ENCODE measurements around the gene APAF1.

GRCh38 chr12:98741556-98742265 is 96.6 kb downstream of the APAF1 start:
- no peak for TF ChIP-seq NFIC (IDR thresholded peaks at IDR 0.05)
- no peak for TF ChIP-seq YY1 (IDR thresholded peaks at IDR 0.05; ENCODE audit: low read depth)
- TF ChIP-seq MAX (IDR thresholded peaks at IDR 0.05) = no peak
- TF ChIP-seq TAF1 (IDR thresholded peaks at IDR 0.05; ENCODE audit: low read depth) = no peak
- TF ChIP-seq FOXM1 (IDR thresholded peaks at IDR 0.05; ENCODE audit: borderline replicate concordance, low read depth) = no peak
- TF ChIP-seq CEBPB (IDR thresholded peaks at IDR 0.05) = no peak
- TF ChIP-seq TCF12 (IDR thresholded peaks at IDR 0.05; ENCODE audit: low read depth) = no peak
- no peak for TF ChIP-seq EP300 (IDR thresholded peaks at IDR 0.05; ENCODE audit: borderline replicate concordance)
- TF ChIP-seq EGR1 (IDR thresholded peaks at IDR 0.05) = no peak
- no peak for TF ChIP-seq RAD21 (IDR thresholded peaks at IDR 0.05; ENCODE audit: low read depth)
- no peak for TF ChIP-seq CREB1 (IDR thresholded peaks at IDR 0.05; ENCODE audit: low read depth)
- no peak for TF ChIP-seq REST (IDR thresholded peaks at IDR 0.05; ENCODE audit: low read depth)
- no peak for TF ChIP-seq TEAD4 (IDR thresholded peaks at IDR 0.05)
